ENCODE measurements around the gene STAT5A. TPM values are rescaled to one million over a fixed set of nuclear protein-coding genes. Genes with fewer than 3 reads are reported as not detected.

The STAT5A gene
- polyA plus RNA-seq, 4 donors: 5.7 to 6.8 (median 6.4) TPM

- DNase-seq (ENCODE audit: low read depth in 4 of 4, low spot score in 3 of 4): no peak
Measured at GRCh38 chr17:42266918-42267766, 21.2 kb upstream of the STAT5A start.

GRCh38 chr17:42268236-42268635, 20.1 kb upstream of the STAT5A start:
- no peak for DNase-seq (ENCODE audit: low read depth in 4 of 4, low spot score in 3 of 4)

- no peak for DNase-seq (ENCODE audit: low read depth in 4 of 4, low spot score in 3 of 4)
Measured at GRCh38 chr17:42270170-42270535, 18.1 kb upstream of the STAT5A start.

GRCh38 chr17:42270596-42270995, 17.7 kb upstream of the STAT5A start:
- no peak for DNase-seq (ENCODE audit: low read depth in 4 of 4, low spot score in 3 of 4)

- no peak for DNase-seq (ENCODE audit: low read depth in 4 of 4, low spot score in 3 of 4)
Measured at GRCh38 chr17:42271006-42271778, 17.1 kb upstream of the STAT5A start.

- DNase-seq (ENCODE audit: low read depth in 4 of 4, low spot score in 3 of 4): no peak
Measured at GRCh38 chr17:42271779-42272035, 16.6 kb upstream of the STAT5A start.

GRCh38 chr17:42272162-42272907, 16.0 kb upstream of the STAT5A start:
- DNase-seq (ENCODE audit: low read depth in 4 of 4, low spot score in 3 of 4): no peak

- DNase-seq (ENCODE audit: low read depth in 4 of 4, low spot score in 3 of 4): no peak
Measured at GRCh38 chr17:42273474-42274252, 14.6 kb upstream of the STAT5A start.

GRCh38 chr17:42274253-42274542, 14.1 kb upstream of the STAT5A start:
- DNase-seq (ENCODE audit: low read depth in 4 of 4, low spot score in 3 of 4): no peak

- no peak for DNase-seq (ENCODE audit: low read depth in 4 of 4, low spot score in 3 of 4)
Measured at GRCh38 chr17:42274812-42275526, 13.3 kb upstream of the STAT5A start.

- peak in 1 of 4 donors; percentile 38 for DNase-seq (ENCODE audit: low read depth in 4 of 4, low spot score in 3 of 4)
Measured at GRCh38 chr17:42275527-42276358, 12.6 kb upstream of the STAT5A start.

GRCh38 chr17:42276359-42276608, 12.0 kb upstream of the STAT5A start, which contains the start of gene STAT5B:
Gene STAT5B, minus strand, starts transcription at chr17:42276391. Its CDS starts 44,264 bp downstream, at chr17:42232127.
- peak in 2 of 4 donors; percentile 59 to 67 for DNase-seq (ENCODE audit: low read depth in 4 of 4, low spot score in 3 of 4)

- peak in 1 of 4 donors; percentile 38 for DNase-seq (ENCODE audit: low read depth in 4 of 4, low spot score in 3 of 4)
Measured at GRCh38 chr17:42276609-42277341, 11.5 kb upstream of the STAT5A start.

- DNase-seq (ENCODE audit: low read depth in 4 of 4, low spot score in 3 of 4): no peak
Measured at GRCh38 chr17:42277342-42277712, 11.0 kb upstream of the STAT5A start.

GRCh38 chr17:42279776-42280630, 8.3 kb upstream of the STAT5A start:
- DNase-seq (ENCODE audit: low read depth in 4 of 4, low spot score in 3 of 4): no peak

GRCh38 chr17:42281571-42282096, 6.7 kb upstream of the STAT5A start:
- no peak for DNase-seq (ENCODE audit: low read depth in 4 of 4, low spot score in 3 of 4)

GRCh38 chr17:42282478-42283080, 5.7 kb upstream of the STAT5A start:
- no peak for DNase-seq (ENCODE audit: low read depth in 4 of 4, low spot score in 3 of 4)
